Astrocyte of the spinal cord (primary cell): Measurements from ENCODE around the gene PRMT9.

Experiments used
- DNase-seq: peaks from one replicate; pipeline ENCODE4 v3.0.0; 2011; ENCODE audit warnings: low read depth, low spot score
- H3K4me3 ChIP-seq: 2 replicates; pipeline ENCODE4 v1.5.1; 2011; ENCODE audit warnings: low read depth, mild to moderate bottlenecking, low read length, moderate library complexity
- in situ Hi-C: cut with HindIII; loops from 2 replicates; pipeline ENCODE4 v1.10.0; 2017; ENCODE audit warnings: low sequenced_read_pairs
- TF ChIP-seq, protein P1 (sequence below): IDR thresholded peaks from 2 replicates; pipeline ENCODE4 v1.5.1; 2012; ENCODE audit warnings: low read depth, mild to moderate bottlenecking, low read length, inconsistent platforms

Gene PRMT9

DNA sequence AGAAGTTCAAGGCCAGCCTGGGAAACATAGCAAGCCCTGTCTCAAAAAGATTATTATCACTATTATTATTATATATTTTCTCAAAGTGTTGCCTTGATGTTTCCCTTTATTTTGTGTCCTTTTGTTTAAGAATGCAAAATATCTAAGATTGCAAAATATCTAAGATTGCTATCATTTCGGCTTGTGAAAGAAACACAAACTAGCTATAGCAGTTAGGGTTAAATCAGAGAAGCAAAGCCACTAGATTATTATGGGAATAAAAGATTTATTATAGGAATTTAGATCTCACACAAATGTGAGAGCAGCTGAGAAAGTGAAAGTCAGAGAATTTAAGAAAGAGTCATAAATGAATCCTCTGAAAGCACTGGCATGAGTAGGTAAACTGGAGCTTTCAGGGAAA, 84.8 kb downstream of the PRMT9 start:
- H3K4me3 ChIP-seq: no peak overlapping the region
- DNase-seq: no peak
- in situ Hi-C loops: no loop called here
- TF ChIP-seq, protein P1, sequence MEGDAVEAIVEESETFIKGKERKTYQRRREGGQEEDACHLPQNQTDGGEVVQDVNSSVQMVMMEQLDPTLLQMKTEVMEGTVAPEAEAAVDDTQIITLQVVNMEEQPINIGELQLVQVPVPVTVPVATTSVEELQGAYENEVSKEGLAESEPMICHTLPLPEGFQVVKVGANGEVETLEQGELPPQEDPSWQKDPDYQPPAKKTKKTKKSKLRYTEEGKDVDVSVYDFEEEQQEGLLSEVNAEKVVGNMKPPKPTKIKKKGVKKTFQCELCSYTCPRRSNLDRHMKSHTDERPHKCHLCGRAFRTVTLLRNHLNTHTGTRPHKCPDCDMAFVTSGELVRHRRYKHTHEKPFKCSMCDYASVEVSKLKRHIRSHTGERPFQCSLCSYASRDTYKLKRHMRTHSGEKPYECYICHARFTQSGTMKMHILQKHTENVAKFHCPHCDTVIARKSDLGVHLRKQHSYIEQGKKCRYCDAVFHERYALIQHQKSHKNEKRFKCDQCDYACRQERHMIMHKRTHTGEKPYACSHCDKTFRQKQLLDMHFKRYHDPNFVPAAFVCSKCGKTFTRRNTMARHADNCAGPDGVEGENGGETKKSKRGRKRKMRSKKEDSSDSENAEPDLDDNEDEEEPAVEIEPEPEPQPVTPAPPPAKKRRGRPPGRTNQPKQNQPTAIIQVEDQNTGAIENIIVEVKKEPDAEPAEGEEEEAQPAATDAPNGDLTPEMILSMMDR: no peak

DNA sequence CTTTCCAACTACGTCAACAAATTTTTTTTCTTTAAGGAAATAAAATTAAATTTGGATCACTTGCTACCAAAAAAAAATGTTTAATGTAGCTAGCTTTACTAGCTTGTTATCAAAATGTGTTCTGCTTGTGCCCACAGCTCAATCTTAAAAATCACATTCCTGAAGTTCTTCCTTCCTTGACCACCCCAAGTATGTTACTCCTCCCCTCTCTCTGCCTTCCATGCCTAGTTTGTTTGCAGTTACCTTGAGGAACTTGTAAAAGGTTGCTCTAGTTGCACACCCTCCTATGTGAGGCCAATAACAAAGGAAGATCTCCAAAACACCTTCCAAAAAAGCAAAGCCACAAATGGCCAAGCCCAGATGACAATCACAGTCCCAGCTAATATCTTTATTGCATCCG, 86.4 kb downstream of the PRMT9 start:
- in situ Hi-C loops: no loop called here
- no peak for DNase-seq
- H3K4me3 ChIP-seq: no peak overlapping the region
- TF ChIP-seq, protein P1: no peak

DNA sequence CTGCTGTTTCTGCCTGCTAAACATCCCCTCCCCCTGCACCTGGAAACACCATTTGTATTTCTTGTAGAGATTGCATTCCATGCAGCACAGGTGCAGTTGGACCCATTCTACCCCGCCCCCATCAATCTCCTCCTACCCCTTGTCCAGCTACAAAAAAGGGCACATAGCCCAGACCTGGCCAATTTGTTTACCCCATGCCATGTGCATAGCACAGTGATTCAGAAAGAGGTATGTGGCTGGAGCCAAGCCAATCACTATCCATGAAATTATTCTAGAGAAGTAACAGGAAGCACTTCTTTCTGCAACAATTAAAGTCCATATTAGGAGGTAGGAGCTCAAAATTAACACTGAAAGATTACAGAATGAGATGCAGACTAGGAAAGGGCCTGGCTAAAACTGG, 87.0 kb downstream of the PRMT9 start:
- TF ChIP-seq, protein P1: no peak
- no peak overlapping the region for H3K4me3 ChIP-seq
- peak; percentile 85 for DNase-seq
- in situ Hi-C loops: no loop called here

DNA sequence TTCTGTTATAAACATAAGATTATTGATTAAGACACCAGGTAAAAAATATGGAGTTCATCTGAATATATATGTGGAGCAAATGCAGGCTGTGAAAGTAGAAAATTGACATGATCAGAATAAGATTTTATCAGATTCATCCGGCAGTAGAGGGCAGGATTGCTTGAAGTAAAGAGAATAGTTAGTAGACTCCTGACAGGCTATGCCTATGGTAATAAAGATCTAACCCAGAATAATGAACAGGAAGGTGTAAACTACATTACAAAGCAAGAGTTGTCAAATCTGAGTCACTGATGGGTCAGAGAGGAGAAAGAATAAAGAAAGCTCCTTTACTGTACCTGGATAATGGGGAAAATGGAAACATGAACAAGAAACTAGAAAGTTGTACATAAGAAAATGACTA, 87.6 kb downstream of the PRMT9 start:
- DNase-seq: peak; percentile 32
- H3K4me3 ChIP-seq: no peak overlapping the region
- in situ Hi-C loops: no loop called here
- TF ChIP-seq, protein P1: peak; percentile 11

DNA sequence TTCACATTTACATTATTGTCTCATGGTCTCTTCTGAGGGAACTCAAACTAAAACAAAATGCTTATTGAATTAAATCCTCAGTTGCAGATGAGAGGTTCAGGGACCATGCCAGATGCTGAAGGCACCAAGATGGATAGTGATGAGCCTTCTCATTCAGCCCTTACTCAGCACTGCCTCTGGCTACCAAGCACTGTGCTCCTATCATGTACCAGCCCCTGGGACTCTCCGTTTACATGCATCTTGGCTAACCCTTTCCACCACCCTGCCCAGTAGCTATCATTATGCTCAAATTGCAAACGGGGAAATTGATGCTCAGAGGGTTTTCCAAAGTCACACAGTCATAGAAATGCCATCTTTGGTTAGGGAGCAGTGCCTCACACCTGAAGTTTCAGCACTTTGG, 89.4 kb downstream of the PRMT9 start:
- H3K4me3 ChIP-seq: no peak overlapping the region
- in situ Hi-C loops: no loop called here
- no peak for DNase-seq

DNA sequence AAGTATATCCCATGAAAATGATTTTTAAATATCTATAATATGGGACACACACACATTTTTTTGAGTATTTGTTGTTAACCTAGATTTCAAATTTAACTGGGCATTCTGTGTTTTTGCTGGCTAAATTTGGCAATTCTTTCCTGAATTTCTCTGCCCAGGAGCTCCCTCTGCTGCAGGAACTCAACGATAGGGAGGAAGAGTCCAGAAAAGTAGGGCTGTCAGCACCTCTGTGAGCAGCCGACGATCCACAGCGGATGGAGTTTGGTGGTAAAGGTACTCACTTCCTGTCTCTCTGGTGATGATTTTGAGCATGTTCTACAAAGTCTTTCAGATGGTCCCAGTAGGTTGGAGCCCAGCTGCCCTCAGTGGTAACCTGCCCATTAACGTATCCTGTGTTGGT, 89.9 kb downstream of the PRMT9 start:
- H3K4me3 ChIP-seq: no peak overlapping the region

More for the DNA sequence above, 89.4 kb downstream of the PRMT9 start:
- TF ChIP-seq, protein P1: no peak

More for the DNA sequence above, 89.9 kb downstream of the PRMT9 start:
- in situ Hi-C loops: no loop called here
- TF ChIP-seq, protein P1: peak; percentile 19
- DNase-seq: no peak
